Heart right ventricle (tissue), 16 donors: ENCODE data around the gene CACNB1. TPM values are rescaled to one million over a fixed set of nuclear protein-coding genes. Genes with fewer than 3 reads are reported as not detected.

Source experiments
- ATAC-seq, 8 donors: fragments of 200-7000 bp; cut with Tn5 transposase; one replicate each; pipeline ENCODE4 v1.9.1; 2020; ENCODE audit warnings: mild to moderate bottlenecking in 8 of 8, moderate library complexity in 8 of 8, moderate number of reproducible peaks in 1 of 8
- DNase-seq, 2 donors: peaks; one replicate each; pipeline ENCODE4 v3.0.0-alpha.2; 2020
- H3K27ac ChIP-seq, 10 donors: fragments of 200-600 bp; sonication (generic) in 2 of 10; one replicate each; pipeline versions ENCODE4 v1.5.0 to v1.8.0; 2020 to 2022; ENCODE audit warnings: mild to moderate bottlenecking in 3 of 10
- H3K27me3 ChIP-seq, 7 donors: fragments of 200-600 bp; one replicate each; pipeline ENCODE4 v1.8.0; 2021 to 2022; ENCODE audit warnings: mild to moderate bottlenecking in 2 of 7
- H3K36me3 ChIP-seq, 9 donors: fragments of 200-600 bp; sonication (generic) in 1 of 9; one replicate each; pipeline versions ENCODE4 v1.5.0 to v1.8.0; 2020 to 2022; ENCODE audit warnings: mild to moderate bottlenecking in 2 of 9
- H3K4me1 ChIP-seq, 9 donors: fragments of 200-600 bp; sonication (generic) in 1 of 9; one replicate each; pipeline versions ENCODE4 v1.5.0 to v1.8.0; 2020 to 2022; ENCODE audit warnings: mild to moderate bottlenecking in 4 of 9
- H3K4me3 ChIP-seq, 10 donors: fragments of 200-600 bp; sonication (generic) in 2 of 10; one replicate each; pipeline versions ENCODE4 v1.5.0 to v1.8.0; 2020 to 2022; ENCODE audit warnings: mild to moderate bottlenecking in 7 of 10, moderate library complexity in 2 of 10
- H3K9me3 ChIP-seq, 11 donors: fragments of 200-600 bp in 10 of 11; sonication (generic) in 2 of 11; one replicate each; pipeline versions ENCODE4 v1.5.0 to v1.8.0; 2013 to 2022; ENCODE audit warnings: mild to moderate bottlenecking in 2 of 11, control low read depth in 1 of 11, moderate library complexity in 1 of 11
- WGBS, 2 donors: extraction: QIAGEN DNeasy Blood & Tissue Kit; methylation state at CpG; one replicate each; pipeline ENCODE4 v1.1.7; 2013; ENCODE audit warnings: inconsistent platforms in 1 of 2; 5-methylcytosine and 5-hydroxymethylcytosine counted together
- intact Hi-C, 10 donors: fragments of 100-400 bp; cut with DNase I; formaldehyde crosslinking; loops; one replicate each; pipeline versions ENCODE4 v1.11.1 to v1.14.2; 2022
- polyA plus RNA-seq, 2 donors: library from polyadenylated mRNA; stranded (reverse); fragments of 200-250 nt; gene quantifications; one replicate each; pipeline ENCODE4 v1.2.3, GENCODE V29; 2013
- total RNA-seq, 10 donors: library from RNA; stranded (reverse); fragmentation: NEBNext Ultra II Directional in 3 of 10; extraction: Animal tissue kit (Norgen Biotek cat#: 25700) in 3 of 10; gene quantifications; one replicate each; pipeline versions ENCODE4 v1.2.1 to v1.2.4, GENCODE V29; 2021 to 2023
- TF ChIP-seq, protein P1 (sequence below), 9 donors: fragments of 200-600 bp; sonication (generic) in 2 of 9; IDR thresholded peaks; one replicate each; pipeline versions ENCODE4 v1.5.0 to v1.8.0; 2021 to 2022; ENCODE audit warnings: antibody characterized with exemption in 9 of 9, mild to moderate bottlenecking in 5 of 9, moderate library complexity in 1 of 9
- donor health status: Arrhythmogenic right ventricular cardiomyopathy.
- donor health status: ischemic (EF 13 %, LVEDD 7.1; RV severe dilation, severe dysfunction).
- donor health status: healthy with polysubstance abuse.
- donor health status: DM: no; HTN: yes; CAD: no.
- donor health status: DM: no; HTN: no; CAD: no.
- donor health status: ischemic (EF 25% LVEDD 6.9; RV normal size, moderate dysfunction).
- donor health status: ischemic (EF 25% LVEDD 5.7; RV mildly dilated, moderate dysfunction).
- donor health status: healthy.
- donor health status: DM: yes; HTN: yes; CAD: no.
- donor health status: Ischemic cardiomyopathy.
- donor health status: ischemic (EF 35%, LVEDD 5.7; RV mildly dilated, moderate dysfunction).
- donor health status: nonischemic (EF 11% LVEDD 7.7; RV severe dilation, severe dysfunction).
- donor health status: DM: yes; HTN: yes; CAD: no.
- donor health status: PGD.
- donor health status: ischemic (EF 29% LVEDD 5.4; RV normal size, mild dysfunction).
- donor health status: nonischemic (EF 23%, LVEDD 6.1; RV moderate dilation, normal function).

CACNB1 gene
- total and polyA plus RNA-seq, 12 donors, result 3.3 to 11.5 (median 5.3) TPM

DNA sequence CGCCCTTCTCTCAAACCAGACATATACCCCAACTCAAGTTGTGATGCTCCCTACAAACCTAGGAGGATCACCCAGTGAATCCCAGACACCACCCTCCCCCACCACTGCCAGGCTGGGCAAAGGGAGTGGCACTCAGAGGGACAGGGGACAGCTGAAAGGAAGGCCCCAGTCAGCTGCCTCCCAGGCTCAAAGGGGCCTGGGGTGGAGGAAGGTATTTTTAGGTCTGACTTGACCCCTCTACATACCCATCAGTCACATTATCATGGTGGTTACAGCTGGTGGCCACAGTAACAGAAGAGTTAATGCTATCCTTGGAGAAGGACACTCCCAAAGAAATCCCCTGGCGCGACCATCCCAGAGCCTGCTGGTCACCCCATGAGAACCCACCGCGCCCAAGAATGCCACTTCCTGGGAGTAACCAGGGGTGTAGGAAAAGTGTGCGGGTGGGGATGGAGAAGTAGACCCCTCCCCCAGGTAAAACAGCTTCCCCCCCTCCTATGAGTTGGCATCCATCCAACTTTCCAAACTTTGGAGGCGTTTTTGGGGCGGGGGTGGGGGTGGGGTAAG, 1.1 kb downstream of the CACNB1 start:
- ATAC-seq (no peak), DNase-seq (no peak)
- no peaks in the 10 kb centered on the region for H3K27me3 ChIP-seq
- WGBS, 2 donors, result 27 to 31% methylated on average over 7 to 8 of the region's 8 CpGs
- H3K4me1 ChIP-seq, result peaks cover 8 to 57% (median 41%) of the 10 kb centered on the region in 9 donors
- H3K27ac ChIP-seq, result peak overlapping the region in 2 of 10 donors; percentile 79 to 87
- intact Hi-C loops, result loop anchor here in 1 of 10 donors (10.0 kb wide), 1 partner anchor 842 kb away; the partner anchor contains the start of gene SOCS7
- H3K4me3 ChIP-seq, result peak overlapping the region; percentile 53 to 99 (median 85)
- H3K9me3 ChIP-seq, result no peaks in the 10 kb centered on the region
- TF ChIP-seq, protein P1, sequence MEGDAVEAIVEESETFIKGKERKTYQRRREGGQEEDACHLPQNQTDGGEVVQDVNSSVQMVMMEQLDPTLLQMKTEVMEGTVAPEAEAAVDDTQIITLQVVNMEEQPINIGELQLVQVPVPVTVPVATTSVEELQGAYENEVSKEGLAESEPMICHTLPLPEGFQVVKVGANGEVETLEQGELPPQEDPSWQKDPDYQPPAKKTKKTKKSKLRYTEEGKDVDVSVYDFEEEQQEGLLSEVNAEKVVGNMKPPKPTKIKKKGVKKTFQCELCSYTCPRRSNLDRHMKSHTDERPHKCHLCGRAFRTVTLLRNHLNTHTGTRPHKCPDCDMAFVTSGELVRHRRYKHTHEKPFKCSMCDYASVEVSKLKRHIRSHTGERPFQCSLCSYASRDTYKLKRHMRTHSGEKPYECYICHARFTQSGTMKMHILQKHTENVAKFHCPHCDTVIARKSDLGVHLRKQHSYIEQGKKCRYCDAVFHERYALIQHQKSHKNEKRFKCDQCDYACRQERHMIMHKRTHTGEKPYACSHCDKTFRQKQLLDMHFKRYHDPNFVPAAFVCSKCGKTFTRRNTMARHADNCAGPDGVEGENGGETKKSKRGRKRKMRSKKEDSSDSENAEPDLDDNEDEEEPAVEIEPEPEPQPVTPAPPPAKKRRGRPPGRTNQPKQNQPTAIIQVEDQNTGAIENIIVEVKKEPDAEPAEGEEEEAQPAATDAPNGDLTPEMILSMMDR (IDR thresholded peaks at IDR 0.05), result no peak
- H3K36me3 ChIP-seq, result peaks cover 0 to 31% (median 2%) of the 10 kb centered on the region in 9 donors

DNA sequence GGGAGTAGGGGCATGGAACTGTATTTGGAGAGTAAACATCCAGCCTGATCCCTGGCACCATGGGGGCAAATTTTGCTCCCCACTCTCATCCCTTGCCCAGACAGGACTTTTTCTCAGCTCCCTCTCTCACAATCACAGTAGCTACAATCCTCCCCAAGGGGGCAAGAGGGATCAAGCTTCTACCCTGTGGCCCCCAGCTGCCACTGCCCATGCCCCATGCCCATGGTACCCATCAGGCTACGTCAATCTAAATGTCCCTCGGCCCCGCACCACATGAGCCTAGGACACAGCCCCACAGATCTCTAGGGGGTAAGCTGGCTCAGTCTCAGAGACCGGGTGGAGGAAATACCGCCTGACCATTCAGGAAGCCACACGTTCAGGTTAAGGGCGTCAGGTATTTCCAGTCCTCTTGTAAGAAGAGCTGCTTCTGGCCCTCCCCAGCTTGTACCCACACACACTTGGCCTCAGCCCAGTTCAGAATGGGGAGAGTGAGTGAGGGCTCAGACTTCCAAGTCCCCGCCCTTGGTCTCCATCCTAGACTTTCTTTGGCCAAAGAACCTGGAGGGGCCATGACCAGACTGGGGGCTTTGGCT, 1.8 kb downstream of the CACNB1 start:
- Histone ChIP-seq H3K27ac (peak overlapping the region in 2 of 10 donors; percentile 9 to 41), H3K4me3 (peak overlapping the region in 2 of 10 donors; percentile 85 to 99), H3K9me3 (no peaks in the 10 kb centered on the region), H3K4me1 (peaks cover 2 to 51% (median 34%) of the 10 kb centered on the region in 9 donors), H3K36me3 (peaks cover 0 to 34% (median 0%) of the 10 kb centered on the region in 9 donors), H3K27me3 (no peaks in the 10 kb centered on the region)
- no peak for DNase-seq
- TF ChIP-seq, protein P1 (IDR thresholded peaks at IDR 0.05), result no peak
- WGBS, 2 donors, result 67 to 77% methylated on average over 8 of the region's 8 CpGs
- ATAC-seq, result no peak
- intact Hi-C loops, result loop anchor here in 1 of 10 donors (10.0 kb wide), 1 partner anchor 841 kb away; the partner anchor contains the start of gene SOCS7

DNA sequence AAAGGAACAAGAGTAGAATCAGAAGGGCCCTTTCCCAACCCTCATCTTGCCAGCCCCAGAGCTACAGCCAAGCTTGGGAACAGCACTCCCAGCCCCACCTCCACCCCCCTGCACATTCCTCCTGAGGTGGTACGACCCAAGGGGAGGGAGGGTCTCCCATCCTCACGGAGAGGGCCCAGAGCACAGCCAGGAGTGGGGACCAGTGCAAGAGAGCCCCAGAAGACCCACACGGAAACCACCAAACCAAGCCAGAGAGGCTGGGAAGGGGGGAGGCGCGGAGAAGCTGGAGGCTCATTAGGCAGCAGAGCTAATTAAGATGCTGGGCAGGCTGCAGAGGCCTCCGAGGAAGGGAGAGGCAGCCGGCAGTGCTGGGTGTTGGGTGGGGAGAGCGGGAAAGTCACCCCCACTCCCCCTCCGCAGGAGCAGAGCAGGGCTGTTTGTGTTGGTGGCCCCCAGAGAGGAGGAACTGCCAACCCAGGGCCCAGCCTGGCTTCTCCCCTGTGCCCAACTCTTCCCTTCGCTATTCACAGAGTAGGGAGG, 2.4 kb downstream of the CACNB1 start:
- DNase-seq (no peak), ATAC-seq (no peak)
- intact Hi-C loops, result loop anchor here in 1 of 10 donors (10.0 kb wide), 1 partner anchor 840 kb away; the partner anchor contains the start of gene SOCS7
- H3K27ac ChIP-seq, result peak overlapping the region in 3 of 10 donors; percentile 10 to 41 (median 35)
- peaks cover 0 to 49% (median 34%) of the 10 kb centered on the region in 9 donors for H3K4me1 ChIP-seq
- H3K27me3 ChIP-seq, result no peaks in the 10 kb centered on the region
- H3K4me3 ChIP-seq, result no peak overlapping the region
- TF ChIP-seq, protein P1 (IDR thresholded peaks at IDR 0.05), result no peak
- 65 to 73% methylated on average over 10 of the region's 10 CpGs for WGBS, 2 donors
- no peaks in the 10 kb centered on the region for H3K9me3 ChIP-seq
- peaks cover 0 to 41% (median 0%) of the 10 kb centered on the region in 9 donors for H3K36me3 ChIP-seq
